Measurements from ENCODE around the gene SMIM17. TPM values are rescaled to one million over a fixed set of nuclear protein-coding genes. Genes with fewer than 3 reads are reported as not detected.
A peak's percentile ranks its signal among the peaks of the same experiment; 100 is the strongest.
"Not testable (repeated sequence)": the region's sequence is repeated elsewhere in the genome, so short reads cannot be mapped to it uniquely, and the experiment has no call there.

Gene SMIM17
- total RNA-seq, 2 donors from 2014 or later = not detected

DNA sequence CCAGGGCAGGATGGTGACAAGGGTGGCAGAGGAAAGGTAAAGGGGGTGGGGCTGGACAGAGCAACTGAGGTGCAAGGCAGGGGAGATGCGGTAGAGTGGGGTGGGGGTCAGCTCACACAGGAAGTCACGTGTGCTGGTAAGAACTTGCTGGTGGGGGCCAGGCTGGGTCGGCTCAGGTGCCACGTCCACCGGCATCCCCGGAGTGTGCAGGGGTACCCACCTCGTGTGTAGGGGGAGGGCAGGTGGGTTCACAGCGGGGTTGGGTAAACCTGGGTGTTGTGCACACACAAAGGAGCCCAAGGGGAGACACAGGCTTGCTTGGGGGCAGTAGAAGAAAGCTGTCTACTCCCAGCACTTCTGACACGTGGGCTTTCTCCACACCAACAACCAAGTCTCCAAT lies 25.7 kb downstream of the SMIM17 start:
- H3K36me3 ChIP-seq = peaks cover 8% of the 10 kb centered on the region
- no peaks in the 10 kb centered on the region for H3K9me3 ChIP-seq
- no peak overlapping the region for H3K4me3 ChIP-seq
- no peak for DNase-seq (ENCODE audit: low spot score)
- TF ChIP-seq, protein P1, sequence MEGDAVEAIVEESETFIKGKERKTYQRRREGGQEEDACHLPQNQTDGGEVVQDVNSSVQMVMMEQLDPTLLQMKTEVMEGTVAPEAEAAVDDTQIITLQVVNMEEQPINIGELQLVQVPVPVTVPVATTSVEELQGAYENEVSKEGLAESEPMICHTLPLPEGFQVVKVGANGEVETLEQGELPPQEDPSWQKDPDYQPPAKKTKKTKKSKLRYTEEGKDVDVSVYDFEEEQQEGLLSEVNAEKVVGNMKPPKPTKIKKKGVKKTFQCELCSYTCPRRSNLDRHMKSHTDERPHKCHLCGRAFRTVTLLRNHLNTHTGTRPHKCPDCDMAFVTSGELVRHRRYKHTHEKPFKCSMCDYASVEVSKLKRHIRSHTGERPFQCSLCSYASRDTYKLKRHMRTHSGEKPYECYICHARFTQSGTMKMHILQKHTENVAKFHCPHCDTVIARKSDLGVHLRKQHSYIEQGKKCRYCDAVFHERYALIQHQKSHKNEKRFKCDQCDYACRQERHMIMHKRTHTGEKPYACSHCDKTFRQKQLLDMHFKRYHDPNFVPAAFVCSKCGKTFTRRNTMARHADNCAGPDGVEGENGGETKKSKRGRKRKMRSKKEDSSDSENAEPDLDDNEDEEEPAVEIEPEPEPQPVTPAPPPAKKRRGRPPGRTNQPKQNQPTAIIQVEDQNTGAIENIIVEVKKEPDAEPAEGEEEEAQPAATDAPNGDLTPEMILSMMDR (IDR thresholded peaks at IDR 0.05) = no peak
- H3K27me3 ChIP-seq = no peaks in the 10 kb centered on the region
- H3K27ac ChIP-seq = no peak overlapping the region
- H3K4me1 ChIP-seq = peaks cover 0 to 13% of the 10 kb centered on the region in 2 donors

DNA sequence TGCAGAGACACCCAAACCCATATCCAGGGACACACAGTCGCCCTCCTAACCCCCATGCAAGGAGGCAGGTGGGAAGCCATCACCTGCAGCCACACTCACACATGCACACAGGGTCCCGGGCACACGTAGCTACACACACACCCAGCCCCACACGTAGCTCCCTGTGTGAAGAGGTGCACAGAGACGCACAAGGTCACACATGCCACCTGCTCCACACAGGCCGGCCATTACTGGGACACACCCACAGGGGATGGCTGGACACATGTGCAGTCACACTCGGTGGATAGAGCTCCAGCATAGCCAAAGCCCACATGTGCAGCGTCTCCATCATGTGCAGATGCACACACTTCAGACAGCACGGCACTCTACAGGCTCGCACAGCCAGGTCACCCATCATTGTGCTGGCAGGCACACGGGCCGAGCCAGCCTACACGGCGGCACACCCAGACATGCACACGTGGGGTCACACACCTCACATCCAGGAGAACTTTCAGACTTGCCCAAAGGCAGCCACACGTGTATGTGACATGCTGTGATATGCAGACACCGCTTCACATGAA lies 27.5 kb downstream of the SMIM17 start:
- peak overlapping the region; percentile 71 to 74 for H3K4me3 ChIP-seq
- TF ChIP-seq, protein P1 (IDR thresholded peaks at IDR 0.05) = no peak

DNA sequence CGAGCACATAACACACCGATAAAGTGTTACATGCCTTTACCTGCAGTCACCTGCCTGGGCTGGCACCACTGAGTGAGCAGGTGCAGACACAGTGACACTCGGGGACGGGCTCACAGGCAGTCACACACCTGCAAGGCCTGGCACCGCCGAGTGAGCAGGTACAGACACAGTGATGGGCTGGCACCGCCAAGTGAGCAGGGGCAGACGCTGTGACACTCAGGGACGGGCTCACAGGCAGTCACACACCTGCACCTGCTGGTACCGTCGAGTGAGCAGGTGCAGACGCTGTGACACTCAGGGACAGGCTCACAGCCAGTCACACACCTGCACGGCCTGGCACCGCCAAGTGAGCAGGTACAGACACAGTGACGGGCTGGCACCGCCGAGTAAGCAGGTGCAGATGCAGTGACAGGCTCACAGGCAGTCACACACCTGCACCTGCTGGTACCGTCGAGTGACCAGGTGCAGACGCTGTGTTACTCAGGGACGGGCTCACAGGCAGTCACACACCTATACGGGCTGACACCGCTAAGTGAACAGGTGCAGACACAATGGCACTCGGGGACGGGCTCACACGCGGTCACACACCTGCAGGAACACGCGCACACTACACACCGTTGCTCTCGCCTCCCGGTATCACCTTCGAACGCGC lies 28.1 kb downstream of the SMIM17 start:
- TF ChIP-seq, protein P1 (IDR thresholded peaks at IDR 0.05) = no peak
- Histone ChIP-seq H3K4me1 (peaks cover 0 to 13% of the 10 kb centered on the region in 2 donors), H3K36me3 (no peaks in the 10 kb centered on the region), H3K27me3 (no peaks in the 10 kb centered on the region), H3K4me3 (peak overlapping the region; percentile 71 to 74), H3K27ac (peak overlapping the region; percentile 21 to 68), H3K9me3 (no peaks in the 10 kb centered on the region)
- DNase-seq (ENCODE audit: low spot score) = no peak

More for the DNA sequence above, 27.5 kb downstream of the SMIM17 start:
- Histone ChIP-seq H3K27me3 (no peaks in the 10 kb centered on the region), H3K9me3 (no peaks in the 10 kb centered on the region), H3K4me1 (peaks cover 0 to 13% of the 10 kb centered on the region in 2 donors), H3K36me3 (no peaks in the 10 kb centered on the region), H3K27ac (no peak overlapping the region)
- DNase-seq (ENCODE audit: low spot score) = no peak

DNA sequence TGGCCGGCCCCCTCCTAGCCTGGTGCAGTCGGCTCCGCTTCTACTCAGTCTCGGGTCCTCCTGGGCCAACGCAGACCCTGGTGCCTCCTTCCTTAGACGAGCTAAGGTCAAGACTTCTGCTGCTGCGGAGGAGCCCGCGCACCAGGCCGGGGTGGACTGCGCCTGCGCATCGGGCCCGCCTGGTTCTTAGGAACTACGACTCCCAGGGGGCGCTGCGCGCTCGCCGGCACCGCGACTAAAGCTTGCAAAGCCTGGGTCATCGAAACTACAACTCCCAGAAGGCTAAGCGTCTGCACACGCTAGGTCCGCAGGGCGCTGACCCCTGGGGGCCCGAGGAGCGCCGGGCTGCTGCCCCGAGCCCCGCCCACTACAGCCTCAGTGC lies 28.6 kb downstream of the SMIM17 start, which contains the start of gene ZNF835:
TSS of gene ZNF835 (minus strand) at position 145 of the 382 bp plus-strand sequence. CDS start 6,559 bp downstream, outside the sequence.
- Histone ChIP-seq H3K4me1 (peaks cover 0 to 13% of the 10 kb centered on the region in 2 donors), H3K9me3 (no peaks in the 10 kb centered on the region), H3K27me3 (no peaks in the 10 kb centered on the region), H3K4me3 (peak within 1 kb of the TSS; percentile 71 to 74), H3K27ac (peak within 1 kb of the TSS; percentile 21 to 68), H3K36me3 (no peaks in the 10 kb centered on the region)
- DNase-seq (ENCODE audit: low spot score) = peak; percentile 93
- TF ChIP-seq, protein P1 (IDR thresholded peaks at IDR 0.05) = peak; percentile 18 to 48

DNA sequence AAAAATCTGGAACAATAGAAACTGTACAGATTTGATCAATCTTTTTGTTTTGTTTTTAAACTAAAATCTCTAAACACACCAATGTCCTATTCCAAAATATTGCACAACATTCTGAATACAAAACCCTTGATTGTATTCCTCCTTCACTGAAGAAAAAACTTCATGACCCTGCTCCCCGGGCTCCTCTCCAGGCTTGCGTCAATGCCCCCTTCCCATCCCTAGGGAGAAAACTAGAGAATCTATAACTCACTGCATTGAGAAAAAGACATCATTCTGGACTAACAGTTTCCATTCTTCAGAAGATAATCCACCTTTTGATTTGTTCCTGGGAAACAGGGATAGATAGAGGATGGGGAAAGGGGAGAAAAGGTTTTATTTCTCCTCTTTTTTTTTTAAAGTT lies 29.7 kb downstream of the SMIM17 start:
- not testable (repeated sequence) for H3K9me3 ChIP-seq, H3K27me3 ChIP-seq, H3K36me3 ChIP-seq, H3K4me3 ChIP-seq, H3K27ac ChIP-seq
- peaks cover 0 to 13% of the 10 kb centered on the region in 2 donors for H3K4me1 ChIP-seq
- peak; percentile 70 for DNase-seq (ENCODE audit: low spot score)

DNA sequence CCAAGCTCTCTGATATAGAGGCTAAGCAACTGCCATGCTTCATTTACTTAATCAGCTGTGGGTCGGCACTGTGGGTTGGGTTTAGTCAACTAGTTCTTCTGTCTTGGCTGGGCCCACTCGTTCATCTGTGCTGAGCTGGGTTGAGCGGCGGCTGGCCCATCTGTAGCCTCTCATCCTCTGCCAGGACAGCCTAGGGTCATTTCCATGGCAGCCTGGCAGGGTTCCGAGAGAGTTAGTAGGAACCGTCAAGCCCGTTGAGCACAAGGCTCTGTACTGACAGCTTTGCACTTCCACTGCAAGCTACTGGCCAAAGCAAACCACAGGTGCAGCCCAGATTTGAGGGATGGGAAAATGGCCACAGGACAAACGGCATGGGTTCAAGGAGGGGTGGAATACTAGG lies 35.2 kb downstream of the SMIM17 start:
- Histone ChIP-seq H3K27ac (no peak overlapping the region), H3K4me1 (no peaks in the 10 kb centered on the region), H3K9me3 (no peaks in the 10 kb centered on the region), H3K4me3 (no peak overlapping the region), H3K36me3 (no peaks in the 10 kb centered on the region), H3K27me3 (no peaks in the 10 kb centered on the region)
- TF ChIP-seq, protein P1 (IDR thresholded peaks at IDR 0.05) = no peak
- DNase-seq (ENCODE audit: low spot score) = no peak

All from right atrium auricular region (tissue), 2 donors.